Amniotic epithelial cell (primary cell): ENCODE measurements around the gene ACTC1.
A peak's percentile ranks its signal among the peaks of the same experiment; 100 is the strongest.
"Not testable (repeated sequence)": the region's sequence is repeated elsewhere in the genome, so short reads cannot be mapped to it uniquely, and the experiment has no call there.

ENCODE experiments used
- DNase-seq: peaks from one replicate; pipeline ENCODE4 v3.0.0-alpha.2; 2010; ENCODE audit warnings: low read depth

ACTC1 gene

GRCh38 chr15:34795267-34796081, at the start of gene ACTC1:
ACTC1 (minus strand) TSS chr15:34795549; CDS start chr15:34794808, 741 bp downstream.
- DNase-seq: peak; percentile 39

GRCh38 chr15:34841262-34841725, 45.9 kb upstream of the ACTC1 start:
- no peak for DNase-seq

- no peak for DNase-seq
Measured at GRCh38 chr15:34838282-34838681, 42.9 kb upstream of the ACTC1 start.

DNA sequence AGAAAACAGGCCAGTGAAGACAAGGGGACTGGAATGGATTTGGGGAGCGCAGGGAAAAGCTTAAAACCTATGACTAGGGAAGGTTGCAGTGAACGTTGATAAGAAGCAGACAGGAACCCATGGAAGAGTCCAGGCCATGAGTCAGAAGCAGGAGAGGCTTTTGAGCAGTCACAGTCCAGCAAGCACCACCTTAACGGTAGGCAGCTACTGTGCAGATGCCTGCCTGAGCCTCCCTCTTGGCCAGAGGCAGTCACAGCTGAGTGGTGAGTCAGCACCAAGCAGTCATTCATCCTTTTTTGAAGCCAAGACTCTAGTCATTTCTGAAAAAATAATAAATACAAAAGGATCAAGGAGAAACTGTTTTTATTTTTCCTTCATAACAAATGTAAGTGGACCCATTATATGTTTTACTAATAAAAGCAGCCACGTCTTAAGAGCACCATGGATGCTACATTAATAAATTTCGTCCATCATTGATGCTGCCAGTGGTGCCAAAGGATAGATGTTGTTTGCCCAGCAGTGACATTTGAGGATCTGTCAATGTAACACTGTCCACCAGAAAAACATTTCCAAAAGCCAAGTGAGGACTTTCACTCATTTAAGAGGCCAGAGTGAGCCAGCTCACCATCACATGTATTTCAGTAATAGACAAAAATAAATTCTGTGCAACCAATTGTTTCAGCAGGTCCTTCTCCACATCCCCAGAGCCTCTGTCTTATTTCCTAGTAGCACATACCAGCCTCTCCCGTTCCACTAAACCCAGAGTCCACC, 42.1 kb upstream of the ACTC1 start:
- peak; percentile 91 for DNase-seq

DNA sequence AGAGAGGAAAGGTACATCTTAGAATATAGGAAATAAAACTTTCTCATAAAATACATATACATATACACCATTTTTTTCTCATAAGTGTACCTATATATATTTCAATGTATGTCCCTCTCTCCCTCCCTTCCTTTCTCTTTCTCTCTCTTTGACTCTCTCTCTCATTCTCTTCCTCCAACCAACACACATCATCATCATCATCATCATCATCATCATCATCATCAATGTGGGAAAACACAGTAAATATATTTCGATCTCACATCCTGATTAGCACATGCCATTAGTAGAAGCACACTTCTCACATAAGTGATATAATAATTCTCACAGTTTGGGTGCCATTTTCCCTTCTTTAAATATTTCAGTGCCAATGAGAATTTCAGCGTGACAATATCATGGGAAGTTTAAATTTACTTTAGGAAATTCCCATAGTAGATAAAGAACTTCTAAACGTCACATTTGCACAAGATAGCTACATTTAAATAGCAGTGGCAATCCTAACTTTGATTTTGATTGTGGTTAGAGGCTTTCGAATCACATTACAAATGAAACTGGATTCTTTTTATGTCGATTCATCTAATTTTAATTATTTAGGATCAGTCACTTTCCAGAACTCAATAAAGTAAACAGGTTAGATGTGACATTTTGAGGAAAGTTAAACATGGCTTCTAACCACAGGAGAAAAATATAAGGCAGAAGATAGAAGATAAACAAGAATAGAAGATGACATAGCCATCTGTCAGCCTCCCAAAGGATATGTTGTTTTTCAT, 33.0 kb upstream of the ACTC1 start:
- DNase-seq: no peak

DNA sequence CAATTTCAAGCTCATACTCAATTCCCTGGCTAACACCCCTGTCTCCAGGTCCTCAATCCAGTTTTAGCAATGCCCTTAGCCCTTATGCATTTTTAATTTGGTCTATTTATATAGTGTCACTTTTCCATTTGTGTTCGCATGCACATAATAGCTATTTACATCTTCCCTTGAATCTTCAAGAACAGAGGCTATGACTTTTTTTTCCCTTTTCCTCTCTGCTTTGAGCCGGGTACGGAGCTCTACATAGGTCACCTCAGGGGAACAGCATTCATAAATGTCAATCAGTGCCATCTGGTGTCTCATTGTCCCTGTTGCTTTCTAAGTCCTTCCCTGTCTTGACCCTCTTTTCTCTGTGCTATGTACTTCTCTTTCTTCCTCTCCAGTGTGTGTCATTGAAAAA, 26.5 kb upstream of the ACTC1 start:
- no peak for DNase-seq

- DNase-seq: no peak
Measured at GRCh38 chr15:34820110-34820509, 24.8 kb upstream of the ACTC1 start.

DNA sequence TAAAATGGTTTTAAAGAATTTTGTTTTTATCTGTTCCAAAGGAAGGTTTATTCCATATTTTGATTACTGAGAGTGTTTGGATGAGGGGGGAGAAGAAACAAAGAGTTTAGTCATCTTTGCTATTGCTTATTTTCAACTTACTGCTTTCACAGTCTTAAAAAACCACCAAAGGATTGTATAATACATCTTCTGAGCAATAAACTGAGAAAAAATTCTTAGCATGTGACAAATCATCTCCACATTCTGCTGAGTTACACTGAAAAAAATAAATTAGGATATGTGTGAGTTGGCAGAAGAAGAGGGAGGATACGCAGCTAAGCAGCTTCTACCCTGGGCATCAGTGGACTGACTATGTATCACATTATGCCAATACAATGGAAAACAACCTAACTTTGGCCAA, 23.2 kb upstream of the ACTC1 start:
- DNase-seq: peak; percentile 66

- no peak for DNase-seq
Measured at GRCh38 chr15:34815836-34816235, 20.5 kb upstream of the ACTC1 start.

DNA sequence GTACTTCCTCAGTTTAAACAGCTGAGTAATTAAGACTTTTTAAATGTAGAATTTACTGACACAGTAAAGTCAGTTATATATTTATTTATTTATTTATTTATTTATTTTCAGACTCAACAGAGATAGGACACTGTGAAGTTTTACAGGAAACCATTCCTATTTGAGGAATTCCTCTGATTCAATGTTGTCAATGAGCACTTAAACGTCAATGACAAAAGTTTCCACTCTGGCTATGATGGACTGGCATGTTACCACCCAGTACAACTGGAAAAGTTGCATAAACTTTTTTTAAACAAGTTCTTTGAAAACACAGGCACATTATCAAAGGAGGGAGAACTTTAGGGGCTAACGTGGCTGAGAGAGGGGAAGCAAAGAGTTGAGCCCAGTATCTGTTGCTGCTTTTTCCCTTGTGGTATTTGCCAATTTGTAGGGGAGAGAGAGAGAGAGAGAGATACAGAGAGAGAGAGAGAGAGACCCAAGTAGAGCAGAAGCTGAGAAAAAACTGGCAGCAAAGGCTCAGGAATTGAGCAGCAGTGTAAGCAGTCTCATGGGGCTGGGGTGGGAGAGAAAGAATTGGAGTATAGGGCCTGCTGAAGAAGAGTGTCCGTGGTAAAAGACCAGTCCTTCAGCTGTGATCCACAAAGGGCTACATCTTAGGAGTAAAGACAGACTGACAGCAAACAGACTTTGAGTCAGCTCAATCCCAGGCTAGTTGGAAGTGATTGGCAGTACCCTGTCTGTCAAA, 18.3 kb upstream of the ACTC1 start:
- DNase-seq: no peak

- DNase-seq: not testable (repeated sequence)
Measured at GRCh38 chr15:34812868-34813365, 17.6 kb upstream of the ACTC1 start.

GRCh38 chr15:34812369-34812768, 17.0 kb upstream of the ACTC1 start:
- DNase-seq: peak; percentile 77

GRCh38 chr15:34810443-34811129, 15.2 kb upstream of the ACTC1 start:
- DNase-seq: peak; percentile 99

GRCh38 chr15:34809186-34809585, 13.8 kb upstream of the ACTC1 start:
- no peak for DNase-seq

DNA sequence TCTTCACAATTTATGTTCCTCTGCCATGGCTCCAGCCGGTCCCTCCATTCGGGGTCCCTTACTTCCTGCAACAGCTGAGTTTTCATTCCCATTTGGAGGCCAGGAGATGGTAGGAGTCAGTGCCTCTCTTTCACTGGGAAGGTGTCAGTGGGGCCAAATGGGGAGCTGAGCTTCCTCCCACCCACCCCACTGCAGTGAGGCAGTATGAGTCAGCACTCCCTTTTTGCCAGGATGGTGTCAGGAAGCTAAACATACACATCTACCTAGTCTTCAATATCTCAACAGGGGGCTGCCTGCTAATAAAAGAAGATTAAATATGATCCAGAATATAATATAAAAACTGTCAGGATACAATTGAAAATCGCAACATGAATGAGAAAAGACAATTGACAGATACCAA, 12.7 kb upstream of the ACTC1 start:
- peak; percentile 47 for DNase-seq

- not testable (repeated sequence) for DNase-seq
Measured at GRCh38 chr15:34807241-34807640, 11.9 kb upstream of the ACTC1 start.

GRCh38 chr15:34804776-34805175, 9.4 kb upstream of the ACTC1 start:
- DNase-seq: no peak

DNA sequence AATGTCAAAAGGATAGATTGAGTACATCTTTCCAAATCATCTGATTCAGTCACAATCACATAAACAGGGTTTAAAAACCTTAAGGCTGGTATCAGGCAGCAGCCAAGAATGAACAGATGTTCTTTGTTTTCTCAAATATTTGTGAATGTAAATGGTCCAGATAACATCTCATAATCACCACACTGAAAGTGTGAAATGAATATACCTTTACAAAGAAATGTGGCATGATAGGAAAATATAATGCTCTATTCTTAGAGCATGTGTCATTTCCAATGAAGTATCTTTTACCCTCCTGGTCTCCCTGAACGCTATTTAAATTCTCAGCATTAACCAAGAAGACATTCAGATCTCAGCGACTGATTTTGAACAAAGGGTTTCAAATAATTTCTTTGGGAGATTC, 8.8 kb upstream of the ACTC1 start:
- no peak for DNase-seq

DNA sequence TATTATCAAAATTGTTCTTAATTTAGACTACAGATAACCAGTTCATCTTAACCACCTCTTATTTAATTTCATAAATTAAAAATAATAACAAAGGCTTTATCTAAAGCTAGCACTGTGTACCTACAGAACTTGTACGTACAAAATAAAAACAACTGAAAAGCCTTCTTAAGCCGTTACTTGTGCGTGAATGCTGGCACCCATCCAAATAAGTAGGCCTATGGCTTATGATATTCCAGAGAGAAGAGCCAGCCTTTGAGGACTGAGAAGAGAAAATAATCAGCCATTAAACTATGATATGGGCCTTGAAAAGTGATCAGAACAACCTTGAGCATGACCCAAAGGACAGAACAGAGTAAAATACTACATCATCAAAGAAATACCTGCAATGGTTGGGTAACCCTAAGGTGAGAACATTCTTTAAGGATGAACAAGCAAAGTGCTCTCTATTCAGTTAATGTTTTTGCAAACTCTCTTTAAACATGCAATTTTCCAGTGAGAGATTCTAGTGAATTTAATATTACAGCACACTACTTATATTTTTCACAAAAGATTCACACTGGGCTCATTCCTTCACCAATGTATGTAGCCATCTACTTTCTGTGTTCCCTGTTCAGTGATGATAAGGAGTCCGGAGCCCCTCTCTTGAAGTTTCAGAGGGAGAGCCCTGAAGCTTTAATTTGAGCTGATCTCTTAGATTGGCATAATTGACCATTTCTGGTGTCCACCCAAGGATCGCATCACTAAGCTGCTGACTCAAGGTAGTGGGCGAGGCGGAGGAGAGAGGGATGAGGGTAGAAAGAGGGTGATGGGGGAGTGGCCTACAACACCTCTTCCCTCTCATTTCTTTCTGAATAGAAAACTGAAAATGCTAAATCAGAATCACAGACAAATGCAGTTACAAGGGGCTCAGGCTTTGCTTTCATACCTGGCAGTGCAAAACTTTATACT, 7.7 kb upstream of the ACTC1 start:
- DNase-seq: no peak

DNA sequence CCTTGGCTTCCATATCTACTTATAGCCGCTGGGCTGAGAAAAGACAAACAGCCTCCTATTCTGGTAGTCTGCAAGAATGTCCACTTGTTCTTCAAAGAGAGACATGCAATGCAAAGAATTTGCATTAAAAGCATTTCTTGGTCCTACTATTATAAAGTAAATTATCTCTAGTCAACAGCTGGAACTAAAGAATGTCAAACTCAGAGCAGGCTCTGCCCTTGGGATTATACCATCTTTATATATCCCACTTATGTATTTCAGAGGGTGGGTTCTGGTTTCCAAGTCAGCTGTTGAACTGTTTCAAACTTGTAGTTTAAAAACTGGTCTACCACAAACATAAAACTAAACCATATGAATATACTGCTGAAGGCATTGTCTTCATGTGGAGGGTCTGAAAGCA, 7.0 kb upstream of the ACTC1 start:
- DNase-seq: no peak
